K562 (cell line): ENCODE measurements around the gene GPR142. TPM values are rescaled to one million over a fixed set of nuclear protein-coding genes. Genes with fewer than 3 reads are reported as not detected.

ENCODE experiments used
- CC2D1A ChIP-seq: fragments of 450-650 bp; IDR thresholded peaks from 2 replicates; pipeline ENCODE4 v1.6.1; 2017; ENCODE audit warnings: mild to moderate bottlenecking
- CREM ChIP-seq: IDR thresholded peaks from 2 replicates; pipeline ENCODE4 v1.6.1; 2014; ENCODE audit warnings: antibody characterized with exemption, low read depth
- HOXB6 ChIP-seq: fragments of 250-450 bp; sonication (Bioruptor Pico); IDR thresholded peaks from 2 replicates; pipeline ENCODE4 v1.5.1; 2022; ENCODE audit warnings: mild to moderate bottlenecking, borderline replicate concordance
- NFXL1 ChIP-seq: fragments of 450-650 bp; formaldehyde crosslinking; IDR thresholded peaks from 2 replicates; pipeline ENCODE4 v1.4.0; 2021; ENCODE audit warnings: mild to moderate bottlenecking
- NFYB ChIP-seq: IDR thresholded peaks from 2 replicates; pipeline ENCODE4 v1.6.1; 2011; ENCODE audit warnings: mild to moderate bottlenecking, moderate library complexity; ENCODE audit not compliant: insufficient read length; ENCODE audit errors: extremely low read depth
- NR2C2 ChIP-seq, 2 experiments: fragments of 200-800 bp in 1 of 2; sonication (Bioruptor generic) in 1 of 2; sonication (generic) in 1 of 2; formaldehyde crosslinking in 1 of 2; IDR thresholded peaks; 2 replicates each; pipeline versions ENCODE4 v1.6.1 to v1.8.0; 2016 to 2022; ENCODE audit warnings: mild to moderate bottlenecking in 1 of 2, missing compliant biosample characterization in 1 of 2, missing genetic modification characterization in 1 of 2, missing genetic modification reagents in 1 of 2
- POLR3A ChIP-seq: IDR thresholded peaks from 2 replicates; pipeline ENCODE4 v1.6.1; 2011; ENCODE audit warnings: borderline replicate concordance, mild to moderate bottlenecking, moderate library complexity; ENCODE audit not compliant: insufficient read length, insufficient read depth; ENCODE audit errors: extremely low read depth
- PPARD ChIP-seq: fragments of 250-450 bp; sonication (Bioruptor Pico); IDR thresholded peaks from 2 replicates; pipeline ENCODE4 v1.8.0; 2022; ENCODE audit warnings: inconsistent platforms, mild to moderate bottlenecking, moderate library complexity
- RAD21 ChIP-seq, 2 experiments: fragments of 250-450 bp in 1 of 2; fragments of 450-650 bp in 1 of 2; sonication (Bioruptor Pico) in 1 of 2; formaldehyde crosslinking in 1 of 2; IDR thresholded peaks in 1 of 2; conservative IDR thresholded peaks in 1 of 2; 2 replicates each; pipeline versions ENCODE4 v1.4.0 to v1.8.0; 2020 to 2022; ENCODE audit warnings: mild to moderate bottlenecking in 2 of 2, moderate library complexity in 1 of 2
- RBFOX2 ChIP-seq: fragments of 200-400 bp; formaldehyde crosslinking; IDR thresholded peaks from 2 replicates; pipeline ENCODE4 v1.6.1; 2017; ENCODE audit warnings: low read depth, mild to moderate bottlenecking, low read length, moderate library complexity
- RBM14 ChIP-seq: fragments of 200-400 bp; formaldehyde crosslinking; IDR thresholded peaks from 2 replicates; pipeline ENCODE4 v1.6.1; 2018; ENCODE audit warnings: low read depth, mild to moderate bottlenecking, low read length, moderate library complexity, borderline replicate concordance; ENCODE audit not compliant: insufficient read depth
- SIN3A ChIP-seq, 2 experiments: fragments of 150-350 bp in 1 of 2; IDR thresholded peaks; 2 replicates each; pipeline ENCODE4 v1.6.1; 2011 to 2016; ENCODE audit warnings: borderline replicate concordance in 2 of 2, low read depth in 2 of 2, low read length in 2 of 2, mild to moderate bottlenecking in 2 of 2, moderate library complexity in 2 of 2; ENCODE audit not compliant: control insufficient read depth in 1 of 2
- SOX6 ChIP-seq: fragments of 450-650 bp; IDR thresholded peaks from 2 replicates; pipeline ENCODE4 v1.6.1; 2014; ENCODE audit warnings: mild to moderate bottlenecking
- YY1 ChIP-seq, 3 experiments: IDR thresholded peaks; 2 replicates each; pipeline ENCODE4 v1.6.1; 2011; ENCODE audit warnings: low read length in 2 of 3, mild to moderate bottlenecking in 2 of 3, moderate library complexity in 2 of 3, borderline replicate concordance in 1 of 3, control low read depth in 1 of 3, low read depth in 1 of 3; ENCODE audit not compliant: insufficient read depth in 3 of 3, insufficient replicate concordance in 2 of 3, control insufficient read depth in 1 of 3, insufficient read length in 1 of 3; ENCODE audit errors: extremely low read depth in 1 of 3
- ZBTB7A ChIP-seq: IDR thresholded peaks from 2 replicates; pipeline ENCODE4 v1.6.1; 2011; ENCODE audit warnings: low read depth, mild to moderate bottlenecking, low read length, moderate library complexity, borderline replicate concordance; ENCODE audit not compliant: control insufficient read depth
- ZC3H4 ChIP-seq: sonication (generic); formaldehyde crosslinking; IDR thresholded peaks from 2 replicates; pipeline ENCODE4 v1.9.0; 2021; ENCODE audit warnings: missing genetic modification reagents, borderline replicate concordance
- ZNF124 ChIP-seq: sonication (generic); formaldehyde crosslinking; IDR thresholded peaks from 2 replicates; pipeline ENCODE4 v1.8.1; 2022; ENCODE audit warnings: missing genetic modification reagents
- polyA plus RNA-seq, 8 experiments: library from polyadenylated mRNA; depleted of rRNA in 4 of 8; stranded (reverse) in 5 of 8; unstranded in 3 of 8; fragments of >200 nt; fragmentation: Nextera tagmentation in 2 of 8; fragmentation: Illumina TruSeq in 1 of 8; extraction: Ambion mirVana in 2 of 8; extraction: Trizol in 1 of 8; gene quantifications; 2 replicates each; pipeline versions ENCODE4 v1.2.1 to v1.2.3, GENCODE V29; 2011 to 2014; ENCODE audit warnings: inconsistent platforms in 1 of 8, missing spikeins in 1 of 8
- total RNA-seq, 7 experiments: library from RNA; depleted of rRNA in 6 of 7; stranded (reverse); fragments of >200 nt in 6 of 7; fragmentation: Illumina TruSeq in 2 of 7; extraction: Trizol in 2 of 7; gene quantifications; 2 replicates each; pipeline versions ENCODE4 v1.2.1 to v1.2.3, GENCODE V29; 2011 to 2021; ENCODE audit warnings: low replicate concordance in 1 of 7
- TF ChIP-seq, protein P1 (sequence below): fragments of 450-650 bp; IDR thresholded peaks from 2 replicates; pipeline ENCODE4 v1.7.1; 2018; ENCODE audit warnings: mild to moderate bottlenecking, low read depth; ENCODE audit not compliant: partially characterized antibody
- TF ChIP-seq, protein P2 (sequence below): fragments of 250-450 bp; sonication (Bioruptor Pico); IDR thresholded peaks from 2 replicates; pipeline ENCODE4 v1.8.0; 2022; ENCODE audit warnings: inconsistent platforms
- TF ChIP-seq, protein P3 (sequence below): sonication (generic); formaldehyde crosslinking; IDR thresholded peaks from 2 replicates; pipeline ENCODE4 v1.8.1; 2023; ENCODE audit warnings: mild to moderate bottlenecking, missing genetic modification reagents

The GPR142 gene
- total and polyA plus RNA-seq, 9 of the 15 experiments (the other 6 are each of a cell fraction or from before 2014, with no cell fraction given) = not detected

DNA sequence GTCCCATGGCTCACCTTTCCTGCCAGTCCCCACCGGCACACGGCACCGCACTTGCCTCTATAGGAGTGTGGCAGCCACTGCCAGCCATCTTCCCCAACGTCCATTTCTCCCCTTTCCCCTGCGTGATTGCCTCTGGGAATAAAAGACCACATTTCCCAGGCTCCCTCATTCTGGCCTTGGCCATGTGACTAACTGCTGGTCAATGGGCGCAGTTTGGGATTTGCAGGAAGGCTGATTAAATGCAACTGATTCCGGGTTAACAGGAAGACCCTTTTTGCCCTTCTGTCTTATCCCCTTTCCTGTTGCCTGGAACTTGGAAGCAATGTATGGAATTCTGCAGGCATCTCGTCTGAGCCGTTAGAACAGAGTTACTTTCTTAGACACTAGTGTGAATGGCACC, 8.6 kb upstream of the GPR142 start (continued):
- TF ChIP-seq, protein P1, sequence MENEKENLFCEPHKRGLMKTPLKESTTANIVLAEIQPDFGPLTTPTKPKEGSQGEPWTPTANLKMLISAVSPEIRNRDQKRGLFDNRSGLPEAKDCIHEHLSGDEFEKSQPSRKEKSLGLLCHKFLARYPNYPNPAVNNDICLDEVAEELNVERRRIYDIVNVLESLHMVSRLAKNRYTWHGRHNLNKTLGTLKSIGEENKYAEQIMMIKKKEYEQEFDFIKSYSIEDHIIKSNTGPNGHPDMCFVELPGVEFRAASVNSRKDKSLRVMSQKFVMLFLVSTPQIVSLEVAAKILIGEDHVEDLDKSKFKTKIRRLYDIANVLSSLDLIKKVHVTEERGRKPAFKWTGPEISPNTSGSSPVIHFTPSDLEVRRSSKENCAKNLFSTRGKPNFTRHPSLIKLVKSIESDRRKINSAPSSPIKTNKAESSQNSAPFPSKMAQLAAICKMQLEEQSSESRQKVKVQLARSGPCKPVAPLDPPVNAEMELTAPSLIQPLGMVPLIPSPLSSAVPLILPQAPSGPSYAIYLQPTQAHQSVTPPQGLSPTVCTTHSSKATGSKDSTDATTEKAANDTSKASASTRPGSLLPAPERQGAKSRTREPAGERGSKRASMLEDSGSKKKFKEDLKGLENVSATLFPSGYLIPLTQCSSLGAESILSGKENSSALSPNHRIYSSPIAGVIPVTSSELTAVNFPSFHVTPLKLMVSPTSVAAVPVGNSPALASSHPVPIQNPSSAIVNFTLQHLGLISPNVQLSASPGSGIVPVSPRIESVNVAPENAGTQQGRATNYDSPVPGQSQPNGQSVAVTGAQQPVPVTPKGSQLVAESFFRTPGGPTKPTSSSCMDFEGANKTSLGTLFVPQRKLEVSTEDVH = no peak
- TF ChIP-seq YY1 (IDR thresholded peaks at IDR 0.05; ENCODE audit: borderline replicate concordance in 1 of 3, control insufficient read depth in 1 of 3, extremely low read depth in 1 of 3, insufficient read depth in 3 of 3, insufficient read length in 1 of 3, insufficient replicate concordance in 2 of 3, low read depth in 1 of 3, low read length in 2 of 3) (no peak), ZNF124 (CRISPR knock-in tag) (no peak), POLR3A (no peak), NR2C2 (CRISPR knock-in tag; IDR thresholded peaks at IDR 0.05) (peak; percentile 95), NR2C2 (tag; IDR thresholded peaks at IDR 0.05) (peak; percentile 97), NFYB (peak; percentile 49), HOXB6 (no peak), NFXL1 (CRISPR knock-in tag) (no peak), SOX6 (no peak), SIN3A (IDR thresholded peaks at IDR 0.05; ENCODE audit: borderline replicate concordance in 2 of 2, control insufficient read depth in 1 of 2, low read depth in 2 of 2, low read length in 2 of 2) (no peak), RBM14 (no peak), RAD21 (CRISPR knock-in tag; conservative IDR thresholded peaks at IDR 0.05 in 1 of 2, IDR thresholded peaks at IDR 0.05 in 1 of 2) (no peak), CREM (no peak), ZC3H4 (no peak), PPARD (CRISPR knock-in tag) (no peak), ZBTB7A (no peak), RBFOX2 (no peak), CC2D1A (no peak)
- TF ChIP-seq, protein P2, sequence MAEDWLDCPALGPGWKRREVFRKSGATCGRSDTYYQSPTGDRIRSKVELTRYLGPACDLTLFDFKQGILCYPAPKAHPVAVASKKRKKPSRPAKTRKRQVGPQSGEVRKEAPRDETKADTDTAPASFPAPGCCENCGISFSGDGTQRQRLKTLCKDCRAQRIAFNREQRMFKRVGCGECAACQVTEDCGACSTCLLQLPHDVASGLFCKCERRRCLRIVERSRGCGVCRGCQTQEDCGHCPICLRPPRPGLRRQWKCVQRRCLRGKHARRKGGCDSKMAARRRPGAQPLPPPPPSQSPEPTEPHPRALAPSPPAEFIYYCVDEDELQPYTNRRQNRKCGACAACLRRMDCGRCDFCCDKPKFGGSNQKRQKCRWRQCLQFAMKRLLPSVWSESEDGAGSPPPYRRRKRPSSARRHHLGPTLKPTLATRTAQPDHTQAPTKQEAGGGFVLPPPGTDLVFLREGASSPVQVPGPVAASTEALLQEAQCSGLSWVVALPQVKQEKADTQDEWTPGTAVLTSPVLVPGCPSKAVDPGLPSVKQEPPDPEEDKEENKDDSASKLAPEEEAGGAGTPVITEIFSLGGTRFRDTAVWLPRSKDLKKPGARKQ (CRISPR knock-in tag) = no peak
- TF ChIP-seq, protein P3, sequence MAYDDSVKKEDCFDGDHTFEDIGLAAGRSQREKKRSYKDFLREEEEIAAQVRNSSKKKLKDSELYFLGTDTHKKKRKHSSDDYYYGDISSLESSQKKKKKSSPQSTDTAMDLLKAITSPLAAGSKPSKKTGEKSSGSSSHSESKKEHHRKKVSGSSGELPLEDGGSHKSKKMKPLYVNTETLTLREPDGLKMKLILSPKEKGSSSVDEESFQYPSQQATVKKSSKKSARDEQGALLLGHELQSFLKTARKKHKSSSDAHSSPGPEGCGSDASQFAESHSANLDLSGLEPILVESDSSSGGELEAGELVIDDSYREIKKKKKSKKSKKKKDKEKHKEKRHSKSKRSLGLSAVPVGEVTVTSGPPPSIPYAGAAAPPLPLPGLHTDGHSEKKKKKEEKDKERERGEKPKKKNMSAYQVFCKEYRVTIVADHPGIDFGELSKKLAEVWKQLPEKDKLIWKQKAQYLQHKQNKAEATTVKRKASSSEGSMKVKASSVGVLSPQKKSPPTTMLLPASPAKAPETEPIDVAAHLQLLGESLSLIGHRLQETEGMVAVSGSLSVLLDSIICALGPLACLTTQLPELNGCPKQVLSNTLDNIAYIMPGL (CRISPR knock-in tag) = no peak
